Body of pancreas (tissue), 4 donors: ENCODE measurements around the gene POC1A. TPM values are rescaled to one million over a fixed set of nuclear protein-coding genes. Genes with fewer than 3 reads are reported as not detected.

ENCODE experiments used
- ATAC-seq: fragments of 150-250 bp; one replicate; pipeline ENCODE4 v1.9.1; 2016
- DNase-seq, 4 donors: peaks; one replicate each; pipeline ENCODE4 v3.0.0-alpha.2; 2019
- H3K27ac ChIP-seq, 4 donors: fragments of 200-600 bp; sonication (generic); 1 replicate in 3 of 4; 2 replicates in 1 of 4; pipeline versions ENCODE4 v1.5.1 to v1.6.1; 2016 to 2019; ENCODE audit warnings: mild to moderate bottlenecking in 1 of 4, mixed read lengths in 1 of 4, moderate library complexity in 1 of 4
- H3K27me3 ChIP-seq, 2 donors: fragments of 200-600 bp; sonication (generic); one replicate each; pipeline ENCODE4 v1.6.0; 2016; ENCODE audit warnings: mild to moderate bottlenecking in 1 of 2
- H3K36me3 ChIP-seq, 2 donors: fragments of 200-600 bp; sonication (generic); replicated peaks in 1 of 2; 2 replicates each; pipeline ENCODE4 v1.5.1; 2016; ENCODE audit warnings: low read depth in 2 of 2; ENCODE audit not compliant: insufficient read depth in 1 of 2
- H3K4me1 ChIP-seq: fragments of 200-600 bp; sonication (generic); one replicate; pipeline ENCODE4 v1.6.0; 2016
- H3K4me3 ChIP-seq, 2 donors: fragments of 200-600 bp; sonication (generic); 1 replicate in 1 of 2; 2 replicates in 1 of 2; pipeline ENCODE4 v1.5.1; 2016 to 2019
- H3K9me3 ChIP-seq, 3 donors: fragments of 200-600 bp; sonication (generic); 1 replicate in 2 of 3; 2 replicates in 1 of 3; pipeline ENCODE4 v1.5.1; 2016
- CTCF ChIP-seq, 7 experiments: fragments of 450-650 bp in 4 of 7; fragments of 200-600 bp in 3 of 7; sonication (generic) in 3 of 7; IDR thresholded peaks; one replicate each; pipeline ENCODE4 v1.5.1; 2016 to 2019; ENCODE audit warnings: antibody characterized with exemption in 7 of 7
- POLR2A ChIP-seq, 3 donors: fragments of 450-650 bp; IDR thresholded peaks; one replicate each; pipeline ENCODE4 v1.6.1; 2016; ENCODE audit warnings: antibody characterized with exemption in 3 of 3, mild to moderate bottlenecking in 2 of 3
- WGBS, 2 donors: methylation state at CpG; one replicate each; pipeline ENCODE4 v1.1.5; 2017; 5-methylcytosine and 5-hydroxymethylcytosine counted together
- intact Hi-C: fragments of 100-400 bp; cut with DNase I; formaldehyde crosslinking; loops from one replicate; pipeline ENCODE4 v1.15.1; 2023
- total RNA-seq, 2 donors: library from RNA; depleted of rRNA; stranded (reverse); fragments of >200 nt; gene quantifications; one replicate each; pipeline ENCODE4 v1.1.0, GENCODE V29; 2016

The POC1A gene
- total RNA-seq, 2 donors from 2014 or later, result 0.26 to 3.3 TPM

GRCh38 chr3:52087731-52088130 lies 66.5 kb downstream of the POC1A start:
- no peak for ATAC-seq
- H3K4me3 ChIP-seq, result no peak overlapping the region
- H3K36me3 ChIP-seq, result no peaks in the 10 kb centered on the region
- peak overlapping the region in 1 of 4 donors; percentile 6 for H3K27ac ChIP-seq
- no peaks in the 10 kb centered on the region for H3K4me1 ChIP-seq
- intact Hi-C loops, result no loop called here
- TF ChIP-seq POLR2A (IDR thresholded peaks at IDR 0.05) (no peak), CTCF (IDR thresholded peaks at IDR 0.05) (no peak)
- no peak for DNase-seq
- H3K9me3 ChIP-seq, result no peaks in the 10 kb centered on the region
- H3K27me3 ChIP-seq, result no peaks in the 10 kb centered on the region
- WGBS, 2 donors, result 95 to 100% methylated on average over 1 to 3 of the region's 3 CpGs

- no peak for DNase-seq
- intact Hi-C loops, result no loop called here
- H3K4me3 ChIP-seq, result no peak overlapping the region
- no peak overlapping the region for H3K27ac ChIP-seq
- H3K9me3 ChIP-seq, result no peaks in the 10 kb centered on the region
- WGBS, 2 donors, result 71 to 78% methylated on average over 8 of the region's 8 CpGs
- no peaks in the 10 kb centered on the region for H3K4me1 ChIP-seq
- H3K27me3 ChIP-seq, result no peaks in the 10 kb centered on the region
- no peak for ATAC-seq
- TF ChIP-seq CTCF (IDR thresholded peaks at IDR 0.05) (no peak), POLR2A (IDR thresholded peaks at IDR 0.05) (no peak)
- H3K36me3 ChIP-seq, result no peaks in the 10 kb centered on the region
Observed at GRCh38 chr3:52086976-52087663, 67.1 kb downstream of the POC1A start.

GRCh38 chr3:52086461-52086860 lies 67.8 kb downstream of the POC1A start:
- H3K27me3 ChIP-seq, result no peaks in the 10 kb centered on the region
- H3K36me3 ChIP-seq, result no peaks in the 10 kb centered on the region
- ATAC-seq (no peak), DNase-seq (no peak)
- H3K4me3 ChIP-seq, result no peak overlapping the region
- no peaks in the 10 kb centered on the region for H3K9me3 ChIP-seq
- no peaks in the 10 kb centered on the region for H3K4me1 ChIP-seq
- WGBS, 2 donors, result 93 to 95% methylated on average over 5 to 6 of the region's 6 CpGs
- intact Hi-C loops, result no loop called here
- TF ChIP-seq POLR2A (IDR thresholded peaks at IDR 0.05) (no peak), CTCF (IDR thresholded peaks at IDR 0.05) (no peak)
- no peak overlapping the region for H3K27ac ChIP-seq

- ATAC-seq (no peak), DNase-seq (no peak)
- TF ChIP-seq POLR2A (IDR thresholded peaks at IDR 0.05), result no peak
- TF ChIP-seq CTCF (IDR thresholded peaks at IDR 0.05), result no peak
- Histone ChIP-seq H3K9me3 (no peaks in the 10 kb centered on the region), H3K36me3 (no peaks in the 10 kb centered on the region), H3K27ac (no peak overlapping the region), H3K4me1 (no peaks in the 10 kb centered on the region), H3K27me3 (no peaks in the 10 kb centered on the region), H3K4me3 (no peak overlapping the region)
- intact Hi-C loops, result no loop called here
- WGBS, 2 donors, result 80 to 83% methylated on average over 5 to 10 of the region's 10 CpGs
Observed at GRCh38 chr3:52085681-52086282, 68.4 kb downstream of the POC1A start.
